ENCODE results near the gene HTRA2.

Gene HTRA2

DNA sequence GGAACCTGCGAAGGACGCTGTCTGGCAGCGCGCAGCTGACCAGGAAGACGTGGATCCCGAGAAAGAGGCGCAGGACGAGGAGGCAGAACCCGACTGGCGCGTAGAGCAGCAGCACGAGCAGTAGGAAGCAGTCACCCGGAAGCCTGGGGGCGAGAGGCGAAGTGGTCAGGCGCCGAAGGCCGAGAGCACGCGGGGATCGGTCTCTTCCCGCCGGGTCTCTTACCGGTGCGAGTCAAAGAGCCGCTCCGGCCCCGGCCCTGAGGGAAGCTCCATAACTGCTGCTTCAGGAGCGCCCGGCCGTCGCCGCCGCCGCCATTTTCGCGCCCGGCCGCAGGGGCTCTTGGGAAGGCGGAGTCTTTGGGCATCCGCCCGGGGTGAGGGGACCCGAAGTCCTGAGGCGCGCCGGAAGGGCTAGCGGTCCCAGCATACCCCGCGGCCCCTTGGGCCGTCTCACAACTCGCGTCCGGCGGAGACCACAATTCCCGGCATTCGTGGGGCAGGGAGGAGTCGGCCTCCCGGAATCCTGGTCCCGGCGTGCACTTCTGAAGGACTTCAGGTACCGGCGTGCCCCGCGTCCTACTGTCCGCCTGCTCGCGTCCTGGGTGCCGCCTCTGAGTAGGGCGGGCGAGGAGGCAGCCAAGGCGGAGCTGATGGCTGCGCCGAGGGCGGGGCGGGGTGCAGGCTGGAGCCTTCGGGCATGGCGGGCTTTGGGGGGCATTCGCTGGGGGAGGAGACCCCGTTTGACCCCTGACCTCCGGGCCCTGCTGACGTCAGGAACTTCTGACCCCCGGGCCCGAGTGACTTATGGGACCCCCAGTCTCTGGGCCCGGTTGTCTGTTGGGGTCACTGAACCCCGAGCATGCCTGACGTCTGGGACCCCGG, at the start of gene HTRA2, which contains the start of gene AUP1:
Gene HTRA2, plus strand, starts transcription at position 577 of the 882 bp plus-strand sequence. Its CDS starts 74 bp downstream, at position 651.
Gene AUP1, minus strand, starts transcription at position 350 of the 882 bp plus-strand sequence. Its CDS starts 77 bp downstream, at position 273.
- peak within 1 kb of the TSS; percentile 82 for H3K4me3 ChIP-seq (ENCODE audit: low read depth, low read length)
- no peak for TF ChIP-seq CTCF (IDR thresholded peaks at IDR 0.05; ENCODE audit: borderline replicate concordance, insufficient read depth, low read depth, low read length)

GRCh38 chr2:74481431-74481830, 48.3 kb upstream of the HTRA2 start:
- TF ChIP-seq CTCF (IDR thresholded peaks at IDR 0.05; ENCODE audit: borderline replicate concordance, insufficient read depth, low read depth, low read length) = no peak
- H3K4me3 ChIP-seq (ENCODE audit: low read depth, low read length) = peak overlapping the region; percentile 58

GRCh38 chr2:74481961-74482800, 47.6 kb upstream of the HTRA2 start:
- peak overlapping the region; percentile 58 for H3K4me3 ChIP-seq (ENCODE audit: low read depth, low read length)
- no peak for TF ChIP-seq CTCF (IDR thresholded peaks at IDR 0.05; ENCODE audit: borderline replicate concordance, insufficient read depth, low read depth, low read length)

- peak within 1 kb of the TSS; percentile 58 for H3K4me3 ChIP-seq (ENCODE audit: low read depth, low read length)
- TF ChIP-seq CTCF (IDR thresholded peaks at IDR 0.05; ENCODE audit: borderline replicate concordance, insufficient read depth, low read depth, low read length) = peak; percentile 96
These were observed 46.7 kb upstream of the HTRA2 start, which contains the start of the genes CCDC142 and TTC31 for GRCh38 chr2:74482801-74483674. TSS of gene CCDC142 (minus strand) at chr2:74482998. CDS start at chr2:74482837, 161 bp downstream. TSS of gene TTC31 (plus strand) at chr2:74483081. CDS start at chr2:74483096, 15 bp downstream.

GRCh38 chr2:74483675-74484164, 46.0 kb upstream of the HTRA2 start:
- H3K4me3 ChIP-seq (ENCODE audit: low read depth, low read length) = peak overlapping the region; percentile 58

GRCh38 chr2:74486141-74486540, 43.6 kb upstream of the HTRA2 start:
- H3K4me3 ChIP-seq (ENCODE audit: low read depth, low read length) = no peak overlapping the region
- TF ChIP-seq CTCF (IDR thresholded peaks at IDR 0.05; ENCODE audit: borderline replicate concordance, insufficient read depth, low read depth, low read length) = no peak
